K562 (cell line): ENCODE measurements around the gene GARRE1. TPM values are rescaled to one million over a fixed set of nuclear protein-coding genes. Genes with fewer than 3 reads are reported as not detected.

Source experiments
- ASH1L ChIP-seq: fragments of 450-650 bp; IDR thresholded peaks from 2 replicates; pipeline ENCODE4 v1.6.1; 2018; ENCODE audit warnings: borderline replicate concordance, mild to moderate bottlenecking, low read depth; ENCODE audit not compliant: partially characterized antibody
- CREB5 ChIP-seq: fragments of 250-450 bp; sonication (Bioruptor Pico); IDR thresholded peaks from 2 replicates; pipeline ENCODE4 v1.5.0; 2020; ENCODE audit warnings: mild to moderate bottlenecking
- E2F1 ChIP-seq: sonication (generic); formaldehyde crosslinking; IDR thresholded peaks from 2 replicates; pipeline ENCODE4 v1.8.1; 2023; ENCODE audit warnings: mild to moderate bottlenecking, missing genetic modification reagents, moderate library complexity
- GATA2 ChIP-seq: sonication (generic); formaldehyde crosslinking; IDR thresholded peaks from 2 replicates; pipeline ENCODE4 v1.4.0; 2020; ENCODE audit warnings: mild to moderate bottlenecking, missing genetic modification reagents
- GTF2B ChIP-seq: IDR thresholded peaks from 2 replicates; pipeline ENCODE4 v1.6.1; 2011; ENCODE audit not compliant: insufficient read length; ENCODE audit errors: extremely low read depth
- HDAC1 ChIP-seq, 2 experiments: fragments of 450-650 bp; IDR thresholded peaks; 2 replicates each; pipeline ENCODE4 v1.6.1; 2016 to 2017; ENCODE audit warnings: inconsistent platforms in 1 of 2, mild to moderate bottlenecking in 1 of 2, moderate library complexity in 1 of 2
- HMBOX1 ChIP-seq: sonication (generic); IDR thresholded peaks from 2 replicates; pipeline ENCODE4 v1.6.1; 2016
- HMGN3 ChIP-seq: IDR thresholded peaks from 2 replicates; pipeline ENCODE4 v1.6.1; 2011; ENCODE audit warnings: borderline replicate concordance, low read depth, mild to moderate bottlenecking, mixed read lengths, low read length; ENCODE audit not compliant: insufficient read length; ENCODE audit errors: extremely low read depth
- IFI16 ChIP-seq: fragments of 250-450 bp; sonication (Bioruptor Pico); IDR thresholded peaks from 2 replicates; pipeline ENCODE4 v2.1.2; 2022; ENCODE audit warnings: mild to moderate bottlenecking, inconsistent platforms
- KLF16 ChIP-seq: IDR thresholded peaks from 2 replicates; pipeline ENCODE4 v1.6.1; 2016; ENCODE audit warnings: antibody characterized with exemption
- LEF1 ChIP-seq: fragments of 450-650 bp; IDR thresholded peaks from 2 replicates; pipeline ENCODE4 v1.6.1; 2016; ENCODE audit warnings: mild to moderate bottlenecking
- MEIS2 ChIP-seq: fragments of 450-650 bp; IDR thresholded peaks from 2 replicates; pipeline ENCODE4 v1.6.1; 2014; ENCODE audit warnings: mild to moderate bottlenecking; ENCODE audit not compliant: partially characterized antibody
- MIER1 ChIP-seq: fragments of 450-650 bp; IDR thresholded peaks from 2 replicates; pipeline ENCODE4 v1.6.1; 2016; ENCODE audit warnings: antibody characterized with exemption, mild to moderate bottlenecking, low read depth
- NR1H2 ChIP-seq: sonication (generic); formaldehyde crosslinking; IDR thresholded peaks from 2 replicates; pipeline ENCODE4 v1.4.0; 2020; ENCODE audit warnings: mild to moderate bottlenecking, missing genetic modification reagents
- PHF20 ChIP-seq: fragments of 450-650 bp; IDR thresholded peaks from 2 replicates; pipeline ENCODE4 v1.6.1; 2018; ENCODE audit not compliant: partially characterized antibody
- PRPF4 ChIP-seq: fragments of 200-400 bp; formaldehyde crosslinking; IDR thresholded peaks from one replicate; pipeline ENCODE4 v1.6.1; 2017; ENCODE audit warnings: low read length, low read depth, mild to moderate bottlenecking; ENCODE audit not compliant: insufficient read depth, poor library complexity, severe bottlenecking
- RBM34 ChIP-seq: fragments of 200-400 bp; formaldehyde crosslinking; IDR thresholded peaks from 2 replicates; pipeline ENCODE4 v1.6.1; 2018; ENCODE audit warnings: low read length, borderline replicate concordance; ENCODE audit not compliant: insufficient read depth
- SMARCA4 ChIP-seq: fragments of 450-650 bp; IDR thresholded peaks from 2 replicates; pipeline ENCODE4 v1.6.1; 2016
- VEZF1 ChIP-seq: fragments of 200-800 bp; sonication (Bioruptor generic); IDR thresholded peaks from 2 replicates; pipeline ENCODE4 v1.6.1; 2017; ENCODE audit warnings: missing genetic modification characterization, missing compliant biosample characterization
- ZBED1 ChIP-seq: IDR thresholded peaks from 2 replicates; pipeline ENCODE4 v1.6.1; 2014
- ZKSCAN8 ChIP-seq: fragments of 200-800 bp; sonication (Bioruptor generic); IDR thresholded peaks from 2 replicates; pipeline ENCODE4 v1.6.1; 2016; ENCODE audit warnings: missing genetic modification characterization, missing compliant biosample characterization
- ZNF175 ChIP-seq: fragments of 200-800 bp; sonication (Bioruptor generic); IDR thresholded peaks from 2 replicates; pipeline ENCODE4 v1.6.1; 2016; ENCODE audit warnings: low read depth, mild to moderate bottlenecking, missing genetic modification characterization, missing compliant biosample characterization
- ZSCAN29 ChIP-seq: fragments of 450-650 bp; IDR thresholded peaks from 2 replicates; pipeline ENCODE4 v1.6.1; 2017
- polyA plus RNA-seq, 8 experiments: library from polyadenylated mRNA; depleted of rRNA in 4 of 8; stranded (reverse) in 5 of 8; unstranded in 3 of 8; fragments of >200 nt; fragmentation: Nextera tagmentation in 2 of 8; fragmentation: Illumina TruSeq in 1 of 8; extraction: Ambion mirVana in 2 of 8; extraction: Trizol in 1 of 8; gene quantifications; 2 replicates each; pipeline versions ENCODE4 v1.2.1 to v1.2.3, GENCODE V29; 2011 to 2014; ENCODE audit warnings: inconsistent platforms in 1 of 8, missing spikeins in 1 of 8
- total RNA-seq, 7 experiments: library from RNA; depleted of rRNA in 6 of 7; stranded (reverse); fragments of >200 nt in 6 of 7; fragmentation: Illumina TruSeq in 2 of 7; extraction: Trizol in 2 of 7; gene quantifications; 2 replicates each; pipeline versions ENCODE4 v1.2.1 to v1.2.3, GENCODE V29; 2011 to 2021; ENCODE audit warnings: low replicate concordance in 1 of 7

GARRE1 gene
- total and polyA plus RNA-seq, 9 of the 15 experiments (the other 6 are each of a cell fraction or from before 2014, with no cell fraction given): 1.6 to 12.8 (median 7.5) TPM

GRCh38 chr19:34269968-34270621, 15.7 kb downstream of the GARRE1 start (continued):
- TF ChIP-seq VEZF1 (CRISPR knock-in tag) (peak; percentile 30; the same call in 1 of the 2 replicates), HDAC1 (IDR thresholded peaks at IDR 0.05) (peak in 1 of 2 experiments; percentile 92; a peak in 2 of 4 replicates), E2F1 (CRISPR knock-in tag) (no peak), PHF20 (no peak), MIER1 (no peak), ZKSCAN8 (CRISPR knock-in tag) (no peak), KLF16 (no peak), ASH1L (no peak), ZSCAN29 (no peak), ZNF175 (peak; percentile 67), SMARCA4 (0 out of 2 replicates have a peak, but pooled peaks have one; percentile 43), RBM34 (no peak), CREB5 (CRISPR knock-in tag) (no peak), MEIS2 (peak; percentile 23), GATA2 (CRISPR knock-in tag) (no peak), IFI16 (CRISPR knock-in tag) (no peak), NR1H2 (CRISPR knock-in tag) (no peak), HMBOX1 (no peak), HMGN3 (no peak), ZBED1 (no peak), PRPF4 (no peak), LEF1 (0 out of 2 replicates have a peak, but pooled peaks have one; percentile 21), GTF2B (no peak)
